Calu3 (cell line): ENCODE measurements around the gene OR10H1. TPM values are rescaled to one million over a fixed set of nuclear protein-coding genes. Genes with fewer than 3 reads are reported as not detected.
A peak's percentile ranks its signal among the peaks of the same experiment; 100 is the strongest.
"Not testable (repeated sequence)": the region's sequence is repeated elsewhere in the genome, so short reads cannot be mapped to it uniquely, and the experiment has no call there.

Experiments used
- BruUV-seq: library from RNA; stranded (reverse); fragments of 400-500 nt; replicated peaks from 2 replicates; lab custom pipeline; 2021; lab: Mats Ljungman, UMichigan
- CTCF ChIA-PET: fragments of 300-600 bp; sonication (Branson Sonifier 250); formaldehyde crosslinking; loops from one replicate; lab custom pipeline; 2022; ENCODE audit warnings: antibody characterized with exemption; lab: Charles Lee
- DNase-seq: peaks from one replicate; pipeline ENCODE4 v3.0.0; 2022
- H3K27ac Mint-ChIP-seq: one replicate; pipeline ENCODE4 v1.8.0; 2022; ENCODE audit warnings: mixed read lengths; ENCODE audit not compliant: unreplicated experiment
- H3K27me3 Mint-ChIP-seq: one replicate; pipeline ENCODE4 v1.8.0; 2022; ENCODE audit warnings: mixed read lengths; ENCODE audit not compliant: unreplicated experiment
- H3K36me3 Mint-ChIP-seq: one replicate; pipeline ENCODE4 v1.8.0; 2022; ENCODE audit warnings: mild to moderate bottlenecking, moderate library complexity, mixed read lengths; ENCODE audit not compliant: insufficient read depth, unreplicated experiment
- H3K4me1 Mint-ChIP-seq: one replicate; pipeline ENCODE4 v1.8.0; 2022; ENCODE audit warnings: mild to moderate bottlenecking, low read depth, mixed read lengths; ENCODE audit not compliant: unreplicated experiment
- H3K4me3 Mint-ChIP-seq: one replicate; pipeline ENCODE4 v1.8.0; 2022; ENCODE audit warnings: mild to moderate bottlenecking, low read depth, moderate library complexity, mixed read lengths; ENCODE audit not compliant: unreplicated experiment
- H3K9me3 Mint-ChIP-seq: one replicate; pipeline ENCODE4 v1.8.0; 2022; ENCODE audit warnings: low read depth, mixed read lengths; ENCODE audit not compliant: unreplicated experiment
- intact Hi-C: fragments of 100-400 bp; cut with micrococcal nuclease; formaldehyde crosslinking; loops from one replicate; pipeline ENCODE4 v1.10.0; 2022; ENCODE audit not compliant: unreplicated experiment
- total RNA-seq: library from RNA; stranded (reverse); gene quantifications from 2 replicates; pipeline ENCODE4 v1.2.3, GENCODE V29; 2022
- TF ChIP-seq, protein P1 (sequence below): fragments of 200-600 bp; IDR thresholded peaks from one replicate; pipeline ENCODE4 v1.8.0; 2022; ENCODE audit warnings: antibody characterized with exemption; ENCODE audit not compliant: unreplicated experiment

Gene OR10H1
- total RNA-seq, 1 experiment from 2014 or later, result 4.4 TPM

DNA sequence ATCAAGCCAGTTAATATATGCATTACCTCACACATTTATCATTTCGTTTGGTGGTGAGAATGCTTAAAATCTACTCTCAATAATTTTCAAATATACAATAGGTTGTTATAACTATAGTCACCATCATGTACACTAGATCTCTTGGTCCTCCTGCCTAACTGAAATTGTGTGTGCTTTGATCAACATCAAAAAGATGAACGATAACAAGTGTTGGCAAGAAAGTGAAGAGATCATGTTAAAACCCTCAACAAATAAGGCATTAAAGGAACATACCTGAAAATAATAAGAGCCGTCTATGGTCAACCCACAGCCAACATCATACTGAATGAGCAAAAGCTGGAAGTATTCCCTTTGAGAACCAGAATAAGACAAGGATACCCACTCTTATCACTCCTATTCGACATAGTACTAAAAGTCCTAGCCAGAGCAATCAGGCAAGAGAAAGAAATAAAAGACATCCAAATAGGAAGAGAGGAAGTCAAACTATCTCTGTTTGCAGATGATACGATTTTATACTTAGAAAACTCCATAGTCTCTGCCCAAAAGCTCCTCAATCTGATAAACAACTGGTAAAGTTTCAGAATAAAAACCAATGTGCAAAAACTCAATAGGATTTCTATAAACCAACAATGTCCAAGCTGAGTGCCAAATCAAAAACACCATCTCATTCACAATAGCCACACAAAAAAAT lies 27.9 kb upstream of the OR10H1 start:
- Mint-ChIP-seq H3K4me3 (no peak overlapping the region), H3K4me1 (peaks cover 8% of the 10 kb centered on the region), H3K27ac (no peak overlapping the region), H3K27me3 (no peaks in the 10 kb centered on the region), H3K36me3 (peaks cover 25% of the 10 kb centered on the region), H3K9me3 (no peaks in the 10 kb centered on the region)
- TF ChIP-seq, protein P1, sequence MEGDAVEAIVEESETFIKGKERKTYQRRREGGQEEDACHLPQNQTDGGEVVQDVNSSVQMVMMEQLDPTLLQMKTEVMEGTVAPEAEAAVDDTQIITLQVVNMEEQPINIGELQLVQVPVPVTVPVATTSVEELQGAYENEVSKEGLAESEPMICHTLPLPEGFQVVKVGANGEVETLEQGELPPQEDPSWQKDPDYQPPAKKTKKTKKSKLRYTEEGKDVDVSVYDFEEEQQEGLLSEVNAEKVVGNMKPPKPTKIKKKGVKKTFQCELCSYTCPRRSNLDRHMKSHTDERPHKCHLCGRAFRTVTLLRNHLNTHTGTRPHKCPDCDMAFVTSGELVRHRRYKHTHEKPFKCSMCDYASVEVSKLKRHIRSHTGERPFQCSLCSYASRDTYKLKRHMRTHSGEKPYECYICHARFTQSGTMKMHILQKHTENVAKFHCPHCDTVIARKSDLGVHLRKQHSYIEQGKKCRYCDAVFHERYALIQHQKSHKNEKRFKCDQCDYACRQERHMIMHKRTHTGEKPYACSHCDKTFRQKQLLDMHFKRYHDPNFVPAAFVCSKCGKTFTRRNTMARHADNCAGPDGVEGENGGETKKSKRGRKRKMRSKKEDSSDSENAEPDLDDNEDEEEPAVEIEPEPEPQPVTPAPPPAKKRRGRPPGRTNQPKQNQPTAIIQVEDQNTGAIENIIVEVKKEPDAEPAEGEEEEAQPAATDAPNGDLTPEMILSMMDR, result no peak
- intact Hi-C loops, result no loop called here
- no peak for DNase-seq
- CTCF ChIA-PET, result interaction anchor here (1.0 to 1.2 kb wide), 2 partner anchors 20 to 29 kb away, joined by 3 read pairs; no protein-coding TSS in a partner anchor
- BruUV-seq, result no TSS peak

DNA sequence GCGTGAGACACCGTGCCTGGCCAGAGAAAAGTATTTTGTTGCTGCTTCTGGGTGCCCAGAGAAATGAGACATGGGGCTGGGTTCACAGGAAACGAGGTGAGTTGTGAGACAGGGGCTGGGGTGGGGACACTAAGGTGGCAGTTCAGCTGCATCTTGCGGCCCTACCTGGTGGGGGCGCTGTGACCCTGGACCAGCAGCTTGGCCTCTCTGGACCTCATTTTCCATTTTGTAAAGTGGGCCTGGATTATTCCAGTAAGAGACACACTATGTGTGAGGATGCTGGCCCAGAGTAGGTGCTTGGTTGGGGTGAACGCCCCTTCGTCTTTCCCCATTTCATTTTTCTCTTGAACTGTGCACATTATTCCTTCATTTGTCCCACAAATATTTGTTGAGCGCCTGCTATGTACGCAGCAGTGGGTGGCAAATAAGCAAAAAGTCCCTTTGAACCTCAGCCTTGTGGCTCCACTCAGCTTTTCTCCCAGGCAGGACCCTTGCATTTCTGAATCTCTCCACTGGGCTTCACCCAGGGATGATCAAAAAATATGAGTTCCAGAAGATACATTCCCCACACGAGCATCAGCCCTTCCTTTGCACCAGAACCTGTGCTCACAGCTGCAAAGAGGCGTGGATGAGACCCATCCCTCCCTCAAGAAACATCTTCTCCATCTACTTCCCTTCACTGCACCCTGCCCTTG lies 26.6 kb upstream of the OR10H1 start:
- H3K9me3 Mint-ChIP-seq, result no peaks in the 10 kb centered on the region
- intact Hi-C loops, result no loop called here
- CTCF ChIA-PET, result no interaction called here

DNA sequence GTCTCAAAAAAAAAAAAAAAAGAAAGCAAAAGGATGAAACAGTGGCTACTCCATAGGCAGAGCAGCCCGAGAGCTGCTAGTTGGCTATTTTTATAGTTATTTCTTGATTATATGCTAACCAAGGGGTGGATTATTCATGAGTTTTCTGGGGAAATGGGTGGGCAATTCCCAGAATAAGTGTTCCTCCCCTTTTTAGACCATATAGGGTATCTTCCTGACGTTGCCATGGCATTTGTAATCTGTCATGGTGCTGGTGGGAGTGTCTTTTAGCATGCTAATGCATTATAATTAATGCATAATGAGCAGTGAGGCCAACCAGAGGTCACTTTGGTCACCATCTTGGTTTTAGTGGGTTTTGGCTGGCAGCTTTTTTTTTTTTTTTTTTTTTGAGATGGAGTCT lies 25.4 kb upstream of the OR10H1 start:
- CTCF ChIA-PET, result no interaction called here
- TF ChIP-seq, protein P1, result no peak
- Mint-ChIP-seq H3K27me3 (peaks cover 19% of the 10 kb centered on the region), H3K4me3 (no peak overlapping the region), H3K36me3 (peaks cover 25% of the 10 kb centered on the region), H3K27ac (peak overlapping the region; percentile 73), H3K9me3 (no peaks in the 10 kb centered on the region), H3K4me1 (peaks cover 27% of the 10 kb centered on the region)
- no peak for DNase-seq
- BruUV-seq, result no TSS peak
- intact Hi-C loops, result no loop called here

More for the DNA sequence above, 26.6 kb upstream of the OR10H1 start:
- no peak overlapping the region for H3K4me3 Mint-ChIP-seq
- peak overlapping the region; percentile 74 for H3K27ac Mint-ChIP-seq
- H3K36me3 Mint-ChIP-seq, result peaks cover 25% of the 10 kb centered on the region
- H3K4me1 Mint-ChIP-seq, result peaks cover 21% of the 10 kb centered on the region
- BruUV-seq, result no TSS peak
- TF ChIP-seq, protein P1, result no peak
- peaks cover 11% of the 10 kb centered on the region for H3K27me3 Mint-ChIP-seq
- DNase-seq, result no peak

DNA sequence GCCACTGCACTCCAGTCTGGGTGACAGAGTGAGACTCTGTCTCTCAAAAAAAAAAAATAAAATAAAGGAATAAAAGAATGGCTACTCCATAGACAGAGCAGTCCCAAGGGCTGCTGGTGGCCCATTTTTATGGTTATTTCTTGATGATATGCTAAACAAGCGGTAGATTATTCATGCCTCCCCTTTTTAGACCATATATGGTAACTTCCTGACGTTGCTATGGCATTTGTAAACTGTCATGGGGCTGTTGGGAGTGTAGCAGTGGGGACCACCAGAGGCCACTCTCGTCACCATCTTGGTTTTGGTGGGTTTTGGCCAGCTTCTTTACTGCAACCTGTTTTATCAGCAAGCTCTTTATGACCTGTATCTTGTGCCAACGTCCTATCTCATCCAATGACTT lies 24.4 kb upstream of the OR10H1 start:
- Mint-ChIP-seq H3K27ac (peak overlapping the region; percentile 73), H3K4me1 (peaks cover 33% of the 10 kb centered on the region), H3K27me3 (peaks cover 25% of the 10 kb centered on the region), H3K36me3 (peaks cover 24% of the 10 kb centered on the region)
- H3K4me3 Mint-ChIP-seq, CTCF ChIA-PET, DNase-seq, H3K9me3 Mint-ChIP-seq, BruUV-seq: not testable (repeated sequence)
- intact Hi-C loops, result loop anchor here (10.0 kb wide), 2 partner anchors 165 to 345 kb away; partner anchors contain the start of gene FAM32A
